Measurements from ENCODE around the gene HBM.

- TF ChIP-seq, protein P1, sequence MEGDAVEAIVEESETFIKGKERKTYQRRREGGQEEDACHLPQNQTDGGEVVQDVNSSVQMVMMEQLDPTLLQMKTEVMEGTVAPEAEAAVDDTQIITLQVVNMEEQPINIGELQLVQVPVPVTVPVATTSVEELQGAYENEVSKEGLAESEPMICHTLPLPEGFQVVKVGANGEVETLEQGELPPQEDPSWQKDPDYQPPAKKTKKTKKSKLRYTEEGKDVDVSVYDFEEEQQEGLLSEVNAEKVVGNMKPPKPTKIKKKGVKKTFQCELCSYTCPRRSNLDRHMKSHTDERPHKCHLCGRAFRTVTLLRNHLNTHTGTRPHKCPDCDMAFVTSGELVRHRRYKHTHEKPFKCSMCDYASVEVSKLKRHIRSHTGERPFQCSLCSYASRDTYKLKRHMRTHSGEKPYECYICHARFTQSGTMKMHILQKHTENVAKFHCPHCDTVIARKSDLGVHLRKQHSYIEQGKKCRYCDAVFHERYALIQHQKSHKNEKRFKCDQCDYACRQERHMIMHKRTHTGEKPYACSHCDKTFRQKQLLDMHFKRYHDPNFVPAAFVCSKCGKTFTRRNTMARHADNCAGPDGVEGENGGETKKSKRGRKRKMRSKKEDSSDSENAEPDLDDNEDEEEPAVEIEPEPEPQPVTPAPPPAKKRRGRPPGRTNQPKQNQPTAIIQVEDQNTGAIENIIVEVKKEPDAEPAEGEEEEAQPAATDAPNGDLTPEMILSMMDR (IDR thresholded peaks at IDR 0.05), result no peak
- no peak for TF ChIP-seq POLR2A (IDR thresholded peaks at IDR 0.05)
Observed at GRCh38 chr16:177981-178667, 12.3 kb downstream of the HBM start.

All from body of pancreas (tissue), 4 donors.